ENCODE data around the gene LSMEM2. TPM values are rescaled to one million over a fixed set of nuclear protein-coding genes. Genes with fewer than 3 reads are reported as not detected.

LSMEM2 gene
- total RNA-seq, 1 experiment from 2014 or later: not detected

DNA sequence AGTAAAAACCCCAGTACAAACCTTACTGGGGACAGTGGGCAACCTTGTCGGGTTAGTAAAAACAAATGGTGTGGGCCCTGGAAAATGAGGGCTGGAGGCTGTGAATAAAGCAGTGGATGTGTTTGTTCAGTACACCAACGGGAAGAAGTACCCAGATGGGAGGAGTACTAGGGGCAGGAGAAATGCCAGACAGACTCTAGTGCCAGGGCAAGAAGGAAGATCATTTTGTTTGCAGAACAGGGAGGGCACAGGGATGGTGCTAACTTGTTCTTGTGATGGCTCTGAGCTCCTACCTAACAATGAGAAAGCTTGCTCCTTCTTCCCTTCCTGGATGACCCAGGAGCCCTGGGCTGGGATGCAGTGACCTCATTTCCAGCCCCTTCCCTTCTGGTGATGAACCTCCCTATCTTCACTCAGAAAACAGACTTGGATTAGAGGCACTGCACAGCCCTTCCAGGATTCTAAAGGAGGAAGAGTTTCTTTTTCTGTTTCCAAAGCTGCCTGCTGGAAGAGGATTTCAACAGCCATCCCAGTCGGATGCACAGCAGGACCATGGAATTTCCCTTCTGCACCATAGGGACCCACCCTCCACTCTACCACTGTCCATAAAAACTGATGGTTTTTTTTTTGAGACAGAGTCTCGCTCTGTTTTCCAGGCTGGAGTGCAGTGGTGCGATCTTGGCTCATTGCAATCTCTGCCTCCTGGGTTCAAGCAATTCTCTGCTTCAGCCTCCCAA lies 55.6 kb downstream of the LSMEM2 start:
- H3K36me3 ChIP-seq (ENCODE audit: insufficient read depth, low read length, poor library complexity, severe bottlenecking): peaks cover 16% of the 10 kb centered on the region
- intact Hi-C loops (cut with micrococcal nuclease; ENCODE audit: unreplicated experiment): no loop called here
- no peaks in the 10 kb centered on the region for H3K9me3 ChIP-seq (ENCODE audit: low read depth, low read length, poor library complexity, severe bottlenecking)
- no peaks in the 10 kb centered on the region for H3K4me1 ChIP-seq (ENCODE audit: insufficient read depth, low read length, poor library complexity, severe bottlenecking)
- H3K27me3 ChIP-seq (replicated peaks; ENCODE audit: insufficient read depth, low read depth, low read length, poor library complexity): no peaks in the 10 kb centered on the region
- H3K4me3 ChIP-seq (ENCODE audit: low read depth, low read length, poor library complexity, severe bottlenecking): no peak overlapping the region
- TF ChIP-seq, protein P1, sequence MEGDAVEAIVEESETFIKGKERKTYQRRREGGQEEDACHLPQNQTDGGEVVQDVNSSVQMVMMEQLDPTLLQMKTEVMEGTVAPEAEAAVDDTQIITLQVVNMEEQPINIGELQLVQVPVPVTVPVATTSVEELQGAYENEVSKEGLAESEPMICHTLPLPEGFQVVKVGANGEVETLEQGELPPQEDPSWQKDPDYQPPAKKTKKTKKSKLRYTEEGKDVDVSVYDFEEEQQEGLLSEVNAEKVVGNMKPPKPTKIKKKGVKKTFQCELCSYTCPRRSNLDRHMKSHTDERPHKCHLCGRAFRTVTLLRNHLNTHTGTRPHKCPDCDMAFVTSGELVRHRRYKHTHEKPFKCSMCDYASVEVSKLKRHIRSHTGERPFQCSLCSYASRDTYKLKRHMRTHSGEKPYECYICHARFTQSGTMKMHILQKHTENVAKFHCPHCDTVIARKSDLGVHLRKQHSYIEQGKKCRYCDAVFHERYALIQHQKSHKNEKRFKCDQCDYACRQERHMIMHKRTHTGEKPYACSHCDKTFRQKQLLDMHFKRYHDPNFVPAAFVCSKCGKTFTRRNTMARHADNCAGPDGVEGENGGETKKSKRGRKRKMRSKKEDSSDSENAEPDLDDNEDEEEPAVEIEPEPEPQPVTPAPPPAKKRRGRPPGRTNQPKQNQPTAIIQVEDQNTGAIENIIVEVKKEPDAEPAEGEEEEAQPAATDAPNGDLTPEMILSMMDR (conservative IDR thresholded peaks at IDR 0.05; ENCODE audit: low read depth, low read length): no peak
- no peak for TF ChIP-seq EZH2 (IDR thresholded peaks at IDR 0.05; ENCODE audit: borderline replicate concordance, low read depth, low read length, poor library complexity, severe bottlenecking)
- DNase-seq (ENCODE audit: low spot score): no peak
- no TSS peak for BruUV-seq (replicated peaks)
- POLR2A ChIA-PET (ENCODE audit: low non-redundant PET): no interaction called here
- H3K27ac ChIP-seq (ENCODE audit: low read depth, low read length, poor library complexity, severe bottlenecking): no peak overlapping the region
- CTCF ChIA-PET: no interaction called here

DNA sequence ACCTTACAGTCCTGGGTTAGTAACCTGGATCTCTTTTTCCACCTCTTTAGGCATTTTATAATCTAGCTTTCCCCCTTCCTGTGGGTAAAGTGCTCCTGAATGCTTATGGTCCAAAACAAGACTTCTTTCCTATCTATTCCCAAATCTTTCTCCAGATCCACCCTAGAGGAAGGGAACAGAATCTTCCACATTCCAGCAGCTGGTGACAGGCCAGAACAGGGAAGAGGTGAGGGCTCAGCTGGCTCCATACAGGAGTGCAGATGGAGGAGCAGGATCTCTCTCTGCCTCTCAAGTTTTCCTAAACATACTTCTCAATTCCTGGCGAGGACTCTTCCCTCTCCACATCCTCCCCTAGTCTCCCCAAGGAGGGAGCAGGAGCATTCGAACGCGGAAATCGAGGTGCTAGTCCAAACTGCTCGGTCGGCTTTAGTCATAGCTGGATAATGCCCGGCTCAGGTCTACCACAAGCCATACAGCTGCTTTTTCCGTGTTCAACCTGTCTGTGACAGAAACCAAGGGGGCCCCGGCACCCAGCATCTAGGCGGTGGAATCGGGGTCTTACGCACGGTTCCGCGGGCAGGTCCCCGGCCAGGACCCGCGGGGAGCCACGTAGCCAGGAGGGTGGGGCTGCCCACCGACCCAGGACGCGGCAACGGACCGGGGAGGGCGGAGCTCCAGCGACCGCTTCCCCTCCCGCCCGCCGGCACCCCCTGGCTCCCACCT lies 57.7 kb downstream of the LSMEM2 start:
- POLR2A ChIA-PET (ENCODE audit: low non-redundant PET): interaction anchor here (1.1 kb wide), 1 partner anchor 8 kb away, joined by 4 read pairs; the partner anchor contains the start of gene TUSC2

DNA sequence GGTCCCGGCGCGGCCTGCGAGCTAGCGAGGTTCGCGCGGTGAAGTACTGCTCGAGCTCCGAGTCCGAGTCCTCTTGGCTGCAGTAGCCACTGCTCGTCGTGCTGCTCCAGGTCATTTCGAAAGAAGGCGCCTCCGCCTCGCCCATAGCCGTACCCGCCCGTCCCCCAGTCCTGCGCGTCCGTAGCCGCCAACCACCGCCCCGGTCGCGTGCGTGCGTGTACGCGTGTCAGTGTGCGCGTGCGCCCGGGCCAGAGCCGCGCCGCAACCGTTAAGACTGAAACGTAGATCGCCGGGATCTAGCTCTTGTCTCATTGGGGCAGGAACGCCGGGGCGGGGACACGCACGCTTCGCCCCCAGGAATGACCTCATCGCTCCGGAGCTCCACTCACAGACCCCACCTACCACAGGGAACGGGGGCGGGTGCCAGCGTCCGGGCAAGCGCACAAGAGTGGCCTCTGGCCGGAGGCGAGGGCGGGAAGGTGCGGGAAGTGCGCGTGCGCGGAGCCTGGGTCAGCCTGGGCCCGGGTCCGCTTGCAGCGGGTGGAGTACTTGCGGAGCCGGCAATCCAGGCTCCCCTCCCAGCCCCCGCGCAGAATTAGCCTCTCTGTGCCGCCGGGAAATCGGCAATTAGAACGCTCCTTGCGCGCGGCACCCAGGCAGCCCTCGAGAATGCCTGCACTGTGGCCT lies 58.4 kb downstream of the LSMEM2 start:
- peak overlapping the region; percentile 82 for H3K4me3 ChIP-seq (ENCODE audit: low read depth, low read length, poor library complexity, severe bottlenecking)
- no peaks in the 10 kb centered on the region for H3K9me3 ChIP-seq (ENCODE audit: low read depth, low read length, poor library complexity, severe bottlenecking)
- no peaks in the 10 kb centered on the region for H3K36me3 ChIP-seq (ENCODE audit: insufficient read depth, low read length, poor library complexity, severe bottlenecking)
- no TSS peak for BruUV-seq (replicated peaks)
- H3K27me3 ChIP-seq (replicated peaks; ENCODE audit: insufficient read depth, low read depth, low read length, poor library complexity): no peaks in the 10 kb centered on the region
- peak overlapping the region; percentile 90 for H3K27ac ChIP-seq (ENCODE audit: low read depth, low read length, poor library complexity, severe bottlenecking)
- POLR2A ChIA-PET (ENCODE audit: low non-redundant PET): interaction anchor here (1.1 kb wide), 1 partner anchor 9 kb away, joined by 4 read pairs; the partner anchor contains the start of gene TUSC2
- CTCF ChIA-PET: interaction anchor here (0.5 to 1.5 kb wide), 3 partner anchors 9 to 1052 kb away, joined by 4 to 6 read pairs (median 4); partner anchors contain the start of gene TUSC2
- intact Hi-C loops (cut with micrococcal nuclease; ENCODE audit: unreplicated experiment): no loop called here
- TF ChIP-seq EZH2 (IDR thresholded peaks at IDR 0.05; ENCODE audit: borderline replicate concordance, low read depth, low read length, poor library complexity, severe bottlenecking): no peak
- TF ChIP-seq, protein P1 (conservative IDR thresholded peaks at IDR 0.05; ENCODE audit: low read depth, low read length): no peak
- H3K4me1 ChIP-seq (ENCODE audit: insufficient read depth, low read length, poor library complexity, severe bottlenecking): no peaks in the 10 kb centered on the region
- peak; percentile 95 for DNase-seq (ENCODE audit: low spot score)

More for the DNA sequence above, 57.7 kb downstream of the LSMEM2 start:
- H3K4me1 ChIP-seq (ENCODE audit: insufficient read depth, low read length, poor library complexity, severe bottlenecking): no peaks in the 10 kb centered on the region
- H3K27ac ChIP-seq (ENCODE audit: low read depth, low read length, poor library complexity, severe bottlenecking): peak overlapping the region; percentile 90
- peaks cover 5% of the 10 kb centered on the region for H3K36me3 ChIP-seq (ENCODE audit: insufficient read depth, low read length, poor library complexity, severe bottlenecking)
- CTCF ChIA-PET: interaction anchor here (0.5 to 1.5 kb wide), 3 partner anchors 8 to 1053 kb away, joined by 4 to 6 read pairs (median 4); partner anchors contain the start of gene TUSC2
- TSS peak; percentile 64 for BruUV-seq (replicated peaks)
- TF ChIP-seq EZH2 (IDR thresholded peaks at IDR 0.05; ENCODE audit: borderline replicate concordance, low read depth, low read length, poor library complexity, severe bottlenecking): no peak
- TF ChIP-seq, protein P1 (conservative IDR thresholded peaks at IDR 0.05; ENCODE audit: low read depth, low read length): no peak
- peak overlapping the region; percentile 82 for H3K4me3 ChIP-seq (ENCODE audit: low read depth, low read length, poor library complexity, severe bottlenecking)
- no peaks in the 10 kb centered on the region for H3K9me3 ChIP-seq (ENCODE audit: low read depth, low read length, poor library complexity, severe bottlenecking)
- H3K27me3 ChIP-seq (replicated peaks; ENCODE audit: insufficient read depth, low read depth, low read length, poor library complexity): no peaks in the 10 kb centered on the region
- intact Hi-C loops (cut with micrococcal nuclease; ENCODE audit: unreplicated experiment): no loop called here
- DNase-seq (ENCODE audit: low spot score): no peak

Measured in A673 (cell line).